Activated CD8-positive, alpha-beta T cell treated with anti-CD3 and anti-CD28 coated beads for 36 hours (primary cell): ENCODE results near the gene TRIAP1. TPM values are rescaled to one million over a fixed set of nuclear protein-coding genes. Genes with fewer than 3 reads are reported as not detected.

ENCODE experiments used
- ATAC-seq: fragments of 200-7000 bp; cut with Tn5 transposase; one replicate; pipeline ENCODE4 v1.10.0; 2021; ENCODE audit warnings: mild to moderate bottlenecking, moderate library complexity
- CTCF ChIA-PET: fragments of 350-600 bp; sonication (Branson Sonifier 250); formaldehyde crosslinking; loops from one replicate; lab custom pipeline; 2021; ENCODE audit warnings: antibody characterized with exemption; lab: Charles Lee
- POLR2A ChIA-PET: fragments of 350-600 bp; sonication (Branson Sonifier 250); formaldehyde crosslinking; loops from one replicate; lab custom pipeline; 2021; ENCODE audit warnings: antibody characterized with exemption; lab: Charles Lee
- DNase-seq: peaks from one replicate; pipeline ENCODE4 v3.0.0-alpha.2; 2020
- H3K27ac Mint-ChIP-seq: one replicate; pipeline ENCODE4 v1.8.0; 2021; ENCODE audit warnings: mild to moderate bottlenecking, mixed read lengths
- H3K27me3 Mint-ChIP-seq: one replicate; pipeline ENCODE4 v1.8.0; 2021; ENCODE audit warnings: mixed read lengths
- H3K36me3 Mint-ChIP-seq: one replicate; pipeline ENCODE4 v1.8.0; 2021; ENCODE audit warnings: low read depth, mixed read lengths
- H3K4me1 Mint-ChIP-seq: one replicate; pipeline ENCODE4 v1.8.0; 2021; ENCODE audit warnings: low read depth, mixed read lengths
- H3K4me3 Mint-ChIP-seq: one replicate; pipeline ENCODE4 v1.8.0; 2021; ENCODE audit warnings: mild to moderate bottlenecking, moderate library complexity, mixed read lengths
- H3K9me3 Mint-ChIP-seq: one replicate; pipeline ENCODE4 v1.8.0; 2021; ENCODE audit warnings: mixed read lengths
- CTCF ChIP-seq: fragments of 200-600 bp; IDR thresholded peaks from one replicate; pipeline ENCODE4 v1.8.0; 2022; ENCODE audit warnings: antibody characterized with exemption, mild to moderate bottlenecking
- intact Hi-C: fragments of 100-400 bp; cut with micrococcal nuclease; formaldehyde crosslinking; loops from one replicate; pipeline ENCODE4 v1.10.0; 2022
- total RNA-seq, 2 experiments: library from RNA; stranded (reverse); gene quantifications; one replicate each; pipeline ENCODE4 v1.2.3, GENCODE V29; 2021

TRIAP1 gene
- total RNA-seq, 2 experiments from 2014 or later = 43.1 to 45.1 TPM

- Mint-ChIP-seq H3K4me3 (no peak overlapping the region), H3K27ac (no peak overlapping the region), H3K27me3 (peaks cover 1% of the 10 kb centered on the region), H3K4me1 (no peaks in the 10 kb centered on the region), H3K36me3 (no peaks in the 10 kb centered on the region), H3K9me3 (no peaks in the 10 kb centered on the region)
- CTCF ChIA-PET = no interaction called here
- no peak for TF ChIP-seq CTCF
- DNase-seq (no peak), ATAC-seq (no peak)
- intact Hi-C loops = no loop called here
- POLR2A ChIA-PET = no interaction called here
Observed at GRCh38 chr12:120413901-120414695, 32.1 kb downstream of the TRIAP1 start.

- no peak overlapping the region for H3K4me3 Mint-ChIP-seq
- H3K36me3 Mint-ChIP-seq = no peaks in the 10 kb centered on the region
- intact Hi-C loops = no loop called here
- DNase-seq = no peak
- H3K9me3 Mint-ChIP-seq = no peaks in the 10 kb centered on the region
- CTCF ChIA-PET = no interaction called here
- peaks cover 1% of the 10 kb centered on the region for H3K27me3 Mint-ChIP-seq
- no peak overlapping the region for H3K27ac Mint-ChIP-seq
- no peak for TF ChIP-seq CTCF
- H3K4me1 Mint-ChIP-seq = no peaks in the 10 kb centered on the region
- POLR2A ChIA-PET = no interaction called here
- no peak for ATAC-seq
Observed at GRCh38 chr12:120412421-120412820, 33.8 kb downstream of the TRIAP1 start.

DNA sequence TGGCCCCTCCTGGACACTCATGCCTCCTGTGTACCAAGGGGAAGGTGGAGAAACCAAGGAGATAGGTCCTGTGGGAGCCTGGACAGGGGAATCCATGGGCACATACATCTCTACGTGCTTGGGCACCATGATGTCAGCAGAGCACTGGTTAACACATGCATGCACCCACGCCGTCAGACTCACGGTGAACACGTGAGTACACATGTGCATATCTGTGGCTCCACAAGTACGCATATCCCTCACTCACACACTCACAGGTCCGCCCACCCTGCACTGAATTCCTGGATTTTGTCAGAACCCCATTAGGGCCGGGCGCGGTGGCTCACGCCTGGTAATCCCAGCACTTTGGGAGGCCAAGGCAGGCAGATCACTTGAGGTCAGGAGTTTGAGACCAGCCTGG is 37.4 kb downstream of the TRIAP1 start:
- DNase-seq (no peak), ATAC-seq (no peak)
- TF ChIP-seq CTCF = no peak
- H3K27ac Mint-ChIP-seq = no peak overlapping the region
- no peaks in the 10 kb centered on the region for H3K36me3 Mint-ChIP-seq
- H3K4me1 Mint-ChIP-seq = no peaks in the 10 kb centered on the region
- POLR2A ChIA-PET = no interaction called here
- intact Hi-C loops = no loop called here
- no peaks in the 10 kb centered on the region for H3K27me3 Mint-ChIP-seq
- H3K9me3 Mint-ChIP-seq = no peaks in the 10 kb centered on the region
- CTCF ChIA-PET = interaction anchor here (0.9 kb wide), 1 partner anchor 18 kb away, joined by 3 read pairs; no protein-coding TSS in a partner anchor
- no peak overlapping the region for H3K4me3 Mint-ChIP-seq

DNA sequence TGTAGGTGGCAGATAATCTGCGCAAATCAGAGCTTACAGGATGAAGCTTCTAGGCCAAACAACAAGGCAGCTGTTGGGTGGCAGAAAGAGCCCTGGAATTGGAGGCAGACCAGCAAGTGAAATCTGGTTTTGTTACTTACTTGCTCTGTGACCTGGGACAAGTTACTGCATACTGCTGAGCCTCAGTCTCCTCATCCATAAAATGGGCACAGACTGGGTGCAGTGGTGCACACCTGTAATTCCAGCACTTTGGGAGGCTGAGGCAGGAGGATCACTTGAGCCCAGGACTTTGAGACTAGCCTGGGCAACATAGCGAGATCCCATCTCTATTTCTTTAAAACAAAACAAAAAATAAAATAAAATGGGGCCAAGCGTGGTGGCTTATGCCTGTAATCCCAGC is 39.6 kb downstream of the TRIAP1 start:
- DNase-seq = no peak
- intact Hi-C loops = no loop called here
- no peaks in the 10 kb centered on the region for H3K36me3 Mint-ChIP-seq
- no peaks in the 10 kb centered on the region for H3K4me1 Mint-ChIP-seq
- H3K9me3 Mint-ChIP-seq = no peaks in the 10 kb centered on the region
- peaks cover 4% of the 10 kb centered on the region for H3K27me3 Mint-ChIP-seq
- no peak overlapping the region for H3K27ac Mint-ChIP-seq
- CTCF ChIA-PET = no interaction called here
- no peak for TF ChIP-seq CTCF
- no peak for ATAC-seq
- POLR2A ChIA-PET = no interaction called here
- H3K4me3 Mint-ChIP-seq = no peak overlapping the region

DNA sequence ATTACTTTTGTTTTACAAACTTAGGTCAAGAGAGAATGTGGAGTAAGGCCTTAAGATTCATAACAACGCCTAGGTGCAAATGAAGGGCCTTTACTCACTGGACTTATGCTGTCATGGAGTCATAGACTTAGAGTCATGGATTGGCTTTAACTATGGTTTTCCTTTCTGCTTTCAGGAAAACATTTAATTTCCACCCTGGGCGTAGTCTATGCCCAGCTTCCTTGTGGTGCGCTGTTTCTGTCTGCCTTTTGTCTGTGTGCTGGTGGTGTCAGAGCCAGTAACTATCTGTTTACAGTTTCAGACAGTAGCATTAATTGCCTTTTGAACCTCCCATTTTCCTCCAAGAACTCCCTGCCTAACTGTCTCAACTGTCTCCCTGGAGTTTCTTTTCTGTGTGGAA is 40.1 kb downstream of the TRIAP1 start:
- TF ChIP-seq CTCF = no peak
- ATAC-seq = no peak
- POLR2A ChIA-PET = no interaction called here
- CTCF ChIA-PET = no interaction called here
- Mint-ChIP-seq H3K27me3 (peaks cover 4% of the 10 kb centered on the region), H3K4me3 (no peak overlapping the region), H3K36me3 (no peaks in the 10 kb centered on the region), H3K27ac (no peak overlapping the region), H3K9me3 (no peaks in the 10 kb centered on the region), H3K4me1 (no peaks in the 10 kb centered on the region)
- DNase-seq = no peak
- intact Hi-C loops = no loop called here
